Heart right ventricle (tissue), 16 donors: ENCODE measurements around the gene ADO. TPM values are rescaled to one million over a fixed set of nuclear protein-coding genes. Genes with fewer than 3 reads are reported as not detected.

ENCODE experiments used
- ATAC-seq, 8 donors: fragments of 200-7000 bp; cut with Tn5 transposase; one replicate each; pipeline ENCODE4 v1.9.1; 2020; ENCODE audit warnings: mild to moderate bottlenecking in 8 of 8, moderate library complexity in 8 of 8, moderate number of reproducible peaks in 1 of 8
- DNase-seq, 2 donors: peaks; one replicate each; pipeline ENCODE4 v3.0.0-alpha.2; 2020
- H3K27ac ChIP-seq, 10 donors: fragments of 200-600 bp; sonication (generic) in 2 of 10; one replicate each; pipeline versions ENCODE4 v1.5.0 to v1.8.0; 2020 to 2022; ENCODE audit warnings: mild to moderate bottlenecking in 3 of 10
- H3K27me3 ChIP-seq, 7 donors: fragments of 200-600 bp; one replicate each; pipeline ENCODE4 v1.8.0; 2021 to 2022; ENCODE audit warnings: mild to moderate bottlenecking in 2 of 7
- H3K36me3 ChIP-seq, 9 donors: fragments of 200-600 bp; sonication (generic) in 1 of 9; one replicate each; pipeline versions ENCODE4 v1.5.0 to v1.8.0; 2020 to 2022; ENCODE audit warnings: mild to moderate bottlenecking in 2 of 9
- H3K4me1 ChIP-seq, 9 donors: fragments of 200-600 bp; sonication (generic) in 1 of 9; one replicate each; pipeline versions ENCODE4 v1.5.0 to v1.8.0; 2020 to 2022; ENCODE audit warnings: mild to moderate bottlenecking in 4 of 9
- H3K4me3 ChIP-seq, 10 donors: fragments of 200-600 bp; sonication (generic) in 2 of 10; one replicate each; pipeline versions ENCODE4 v1.5.0 to v1.8.0; 2020 to 2022; ENCODE audit warnings: mild to moderate bottlenecking in 7 of 10, moderate library complexity in 2 of 10
- H3K9me3 ChIP-seq, 11 donors: fragments of 200-600 bp in 10 of 11; sonication (generic) in 2 of 11; one replicate each; pipeline versions ENCODE4 v1.5.0 to v1.8.0; 2013 to 2022; ENCODE audit warnings: mild to moderate bottlenecking in 2 of 11, control low read depth in 1 of 11, moderate library complexity in 1 of 11
- WGBS, 2 donors: extraction: QIAGEN DNeasy Blood & Tissue Kit; methylation state at CpG; one replicate each; pipeline ENCODE4 v1.1.7; 2013; ENCODE audit warnings: inconsistent platforms in 1 of 2; 5-methylcytosine and 5-hydroxymethylcytosine counted together
- intact Hi-C, 10 donors: fragments of 100-400 bp; cut with DNase I; formaldehyde crosslinking; loops; one replicate each; pipeline versions ENCODE4 v1.11.1 to v1.14.2; 2022
- polyA plus RNA-seq, 2 donors: library from polyadenylated mRNA; stranded (reverse); fragments of 200-250 nt; gene quantifications; one replicate each; pipeline ENCODE4 v1.2.3, GENCODE V29; 2013
- total RNA-seq, 10 donors: library from RNA; stranded (reverse); fragmentation: NEBNext Ultra II Directional in 3 of 10; extraction: Animal tissue kit (Norgen Biotek cat#: 25700) in 3 of 10; gene quantifications; one replicate each; pipeline versions ENCODE4 v1.2.1 to v1.2.4, GENCODE V29; 2021 to 2023
- TF ChIP-seq, protein P1 (sequence below), 9 donors: fragments of 200-600 bp; sonication (generic) in 2 of 9; IDR thresholded peaks; one replicate each; pipeline versions ENCODE4 v1.5.0 to v1.8.0; 2021 to 2022; ENCODE audit warnings: antibody characterized with exemption in 9 of 9, mild to moderate bottlenecking in 5 of 9, moderate library complexity in 1 of 9
- donor health status: Arrhythmogenic right ventricular cardiomyopathy.
- donor health status: ischemic (EF 13 %, LVEDD 7.1; RV severe dilation, severe dysfunction).
- donor health status: healthy with polysubstance abuse.
- donor health status: DM: no; HTN: yes; CAD: no.
- donor health status: DM: no; HTN: no; CAD: no.
- donor health status: ischemic (EF 25% LVEDD 6.9; RV normal size, moderate dysfunction).
- donor health status: ischemic (EF 25% LVEDD 5.7; RV mildly dilated, moderate dysfunction).
- donor health status: healthy.
- donor health status: DM: yes; HTN: yes; CAD: no.
- donor health status: Ischemic cardiomyopathy.
- donor health status: ischemic (EF 35%, LVEDD 5.7; RV mildly dilated, moderate dysfunction).
- donor health status: nonischemic (EF 11% LVEDD 7.7; RV severe dilation, severe dysfunction).
- donor health status: DM: yes; HTN: yes; CAD: no.
- donor health status: PGD.
- donor health status: ischemic (EF 29% LVEDD 5.4; RV normal size, mild dysfunction).
- donor health status: nonischemic (EF 23%, LVEDD 6.1; RV moderate dilation, normal function).

The ADO gene
- total and polyA plus RNA-seq, 12 donors, result 5.1 to 21.0 (median 17.0) TPM

DNA sequence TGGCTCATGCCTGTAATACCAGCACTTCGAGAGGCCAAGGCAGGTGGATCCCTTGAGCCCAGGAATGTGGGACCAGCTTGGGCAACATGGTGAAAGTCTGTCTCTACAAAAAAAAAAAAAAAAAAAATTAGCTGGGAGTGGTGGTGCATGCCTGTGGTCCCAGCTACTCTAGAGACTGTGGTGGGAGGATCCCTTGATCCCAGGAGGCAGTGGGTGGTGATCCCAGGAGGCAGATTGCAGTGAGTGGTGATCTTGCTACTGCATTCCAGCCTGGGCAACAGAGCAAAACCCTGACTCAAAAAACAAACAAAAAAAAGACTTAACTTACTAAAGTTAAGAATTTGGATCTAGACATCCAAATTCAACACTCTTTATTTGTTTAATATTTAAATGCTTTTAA lies 10.2 kb upstream of the ADO start:
- no peaks in the 10 kb centered on the region for H3K36me3 ChIP-seq
- H3K27me3 ChIP-seq, result peaks cover 0 to 31% (median 0%) of the 10 kb centered on the region in 7 donors
- H3K9me3 ChIP-seq, result no peaks in the 10 kb centered on the region
- no peak for ATAC-seq
- 82 to 91% methylated on average over 1 of the region's 1 CpG for WGBS, 2 donors
- no peak for DNase-seq
- H3K4me1 ChIP-seq, result peaks cover 0 to 24% (median 0%) of the 10 kb centered on the region in 9 donors
- H3K27ac ChIP-seq, result peak overlapping the region in 1 of 10 donors; percentile 46
- TF ChIP-seq, protein P1, sequence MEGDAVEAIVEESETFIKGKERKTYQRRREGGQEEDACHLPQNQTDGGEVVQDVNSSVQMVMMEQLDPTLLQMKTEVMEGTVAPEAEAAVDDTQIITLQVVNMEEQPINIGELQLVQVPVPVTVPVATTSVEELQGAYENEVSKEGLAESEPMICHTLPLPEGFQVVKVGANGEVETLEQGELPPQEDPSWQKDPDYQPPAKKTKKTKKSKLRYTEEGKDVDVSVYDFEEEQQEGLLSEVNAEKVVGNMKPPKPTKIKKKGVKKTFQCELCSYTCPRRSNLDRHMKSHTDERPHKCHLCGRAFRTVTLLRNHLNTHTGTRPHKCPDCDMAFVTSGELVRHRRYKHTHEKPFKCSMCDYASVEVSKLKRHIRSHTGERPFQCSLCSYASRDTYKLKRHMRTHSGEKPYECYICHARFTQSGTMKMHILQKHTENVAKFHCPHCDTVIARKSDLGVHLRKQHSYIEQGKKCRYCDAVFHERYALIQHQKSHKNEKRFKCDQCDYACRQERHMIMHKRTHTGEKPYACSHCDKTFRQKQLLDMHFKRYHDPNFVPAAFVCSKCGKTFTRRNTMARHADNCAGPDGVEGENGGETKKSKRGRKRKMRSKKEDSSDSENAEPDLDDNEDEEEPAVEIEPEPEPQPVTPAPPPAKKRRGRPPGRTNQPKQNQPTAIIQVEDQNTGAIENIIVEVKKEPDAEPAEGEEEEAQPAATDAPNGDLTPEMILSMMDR (IDR thresholded peaks at IDR 0.05), result no peak
- intact Hi-C loops, result no loop called here
- H3K4me3 ChIP-seq, result no peak overlapping the region

DNA sequence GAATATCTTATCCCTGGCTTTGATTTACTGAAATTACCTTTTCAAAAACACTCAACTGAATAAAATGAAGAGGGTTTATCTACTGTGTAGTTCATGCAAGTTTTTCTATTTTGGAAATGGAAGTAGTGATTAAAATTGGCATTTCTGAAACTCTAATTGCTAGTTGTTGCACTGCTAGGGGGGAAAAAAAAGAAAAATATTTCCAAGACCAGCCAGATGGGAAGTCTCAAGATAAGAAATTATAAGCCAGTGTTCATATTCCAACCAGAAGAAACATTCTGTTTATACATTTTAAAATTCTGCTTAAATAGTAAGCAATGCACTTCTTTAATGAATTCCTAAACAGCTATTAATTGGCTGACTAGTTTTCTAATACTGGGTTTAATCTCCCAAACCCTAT lies 9.4 kb upstream of the ADO start:
- H3K27ac ChIP-seq, result peak overlapping the region in 2 of 10 donors; percentile 17 to 46
- H3K4me3 ChIP-seq, result no peak overlapping the region
- ATAC-seq (peak in 3 of 8 donors; percentile 31 to 56 (median 33)), DNase-seq (no peak)
- H3K27me3 ChIP-seq, result peaks cover 0 to 31% (median 0%) of the 10 kb centered on the region in 7 donors
- peaks cover 0 to 20% (median 0%) of the 10 kb centered on the region in 9 donors for H3K4me1 ChIP-seq
- intact Hi-C loops, result no loop called here
- no peaks in the 10 kb centered on the region for H3K9me3 ChIP-seq
- TF ChIP-seq, protein P1 (IDR thresholded peaks at IDR 0.05), result no peak
- no peaks in the 10 kb centered on the region for H3K36me3 ChIP-seq

DNA sequence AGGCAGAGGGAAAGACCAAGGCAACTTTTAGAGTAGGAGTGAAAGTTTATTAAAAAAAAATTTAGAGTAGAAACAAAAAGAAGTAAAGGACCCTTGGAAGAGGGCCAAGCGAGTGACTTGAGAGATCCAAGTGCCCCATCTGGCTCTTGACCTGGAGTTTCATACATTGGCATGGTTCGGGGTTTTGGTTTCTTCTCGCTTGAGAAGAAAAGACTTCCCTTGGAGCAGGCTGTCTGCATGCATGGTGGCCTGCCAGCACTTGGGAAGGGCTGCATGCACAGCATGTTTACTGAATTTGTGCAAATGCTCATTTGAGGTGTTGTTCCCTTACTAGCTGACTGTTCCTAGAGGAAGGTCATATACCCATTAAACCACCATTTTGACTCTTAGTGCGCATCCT lies 8.8 kb upstream of the ADO start:
- TF ChIP-seq, protein P1 (IDR thresholded peaks at IDR 0.05), result no peak
- WGBS, 2 donors, result 82 to 88% methylated on average over 4 of the region's 4 CpGs
- H3K4me3 ChIP-seq, result no peak overlapping the region
- peaks cover 0 to 31% (median 0%) of the 10 kb centered on the region in 7 donors for H3K27me3 ChIP-seq
- peaks cover 0 to 20% (median 0%) of the 10 kb centered on the region in 9 donors for H3K4me1 ChIP-seq
- intact Hi-C loops, result no loop called here
- peak overlapping the region in 1 of 10 donors; percentile 9 for H3K27ac ChIP-seq
- no peaks in the 10 kb centered on the region for H3K9me3 ChIP-seq
- ATAC-seq (no peak), DNase-seq (no peak)
- H3K36me3 ChIP-seq, result no peaks in the 10 kb centered on the region

DNA sequence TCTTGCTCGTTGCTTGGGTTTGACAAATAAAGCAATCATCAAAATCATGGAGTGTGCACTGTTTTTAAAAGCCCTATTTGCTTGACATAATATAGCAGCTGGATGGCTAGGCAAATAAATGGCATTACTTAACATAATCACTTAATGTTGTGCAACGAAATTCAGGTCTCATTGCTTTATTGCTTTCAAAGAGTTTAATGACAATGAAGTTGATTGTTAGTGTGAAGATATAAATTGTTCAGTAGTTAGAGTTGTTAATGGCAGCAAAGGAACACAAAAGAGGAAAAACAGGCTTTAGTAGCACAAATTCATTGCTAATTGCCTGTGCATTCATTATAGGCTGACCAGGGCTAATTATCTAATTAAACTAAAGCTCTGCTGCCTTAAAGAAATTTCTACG lies 7.6 kb upstream of the ADO start:
- Histone ChIP-seq H3K27ac (no peak overlapping the region), H3K4me1 (peaks cover 0 to 20% (median 0%) of the 10 kb centered on the region in 9 donors), H3K36me3 (no peaks in the 10 kb centered on the region), H3K27me3 (peaks cover 0 to 31% (median 0%) of the 10 kb centered on the region in 7 donors), H3K9me3 (no peaks in the 10 kb centered on the region), H3K4me3 (no peak overlapping the region)
- TF ChIP-seq, protein P1 (IDR thresholded peaks at IDR 0.05), result no peak
- ATAC-seq (no peak), DNase-seq (no peak)
- intact Hi-C loops, result no loop called here
- 84 to 85% methylated on average over 3 of the region's 3 CpGs for WGBS, 2 donors
